ENCODE measurements around the gene HIF3A.

The HIF3A gene

DNA sequence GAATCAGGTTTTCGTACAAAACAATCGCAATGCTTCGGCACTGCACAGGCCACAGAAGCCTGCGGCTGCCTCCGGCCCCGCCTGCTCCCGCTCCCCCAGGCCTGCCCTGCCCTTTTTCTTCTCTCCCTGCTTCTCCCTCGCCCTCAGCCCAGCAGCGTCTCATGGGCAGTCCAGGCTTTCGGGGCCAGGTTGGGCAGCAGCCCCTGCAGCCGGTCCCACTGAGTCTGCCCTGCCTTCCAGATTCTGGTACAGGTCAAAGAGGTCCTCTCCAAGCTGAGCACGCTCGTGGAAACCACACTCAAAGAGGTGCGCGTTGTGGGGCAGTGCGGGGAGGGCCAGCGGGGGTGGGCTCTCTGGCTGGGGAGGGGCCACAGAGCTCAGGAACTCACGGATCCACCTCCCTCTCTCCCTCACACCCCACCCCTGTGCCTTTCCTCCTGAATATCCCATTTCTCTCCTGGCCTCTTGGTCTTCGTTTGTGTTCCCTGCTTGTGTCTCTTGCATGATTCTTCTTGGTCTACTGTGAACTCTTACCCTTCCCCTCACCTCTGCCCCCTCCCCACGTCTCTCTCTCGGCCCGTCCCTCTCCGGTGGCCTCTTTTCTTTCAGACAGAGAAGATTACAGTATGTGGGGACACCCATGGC lies 86.5 kb downstream of the HIF3A start:
- Histone ChIP-seq H3K27me3 (replicated peaks; ENCODE audit: control insufficient read depth, insufficient read depth, low read length) (no peaks in the 10 kb centered on the region), H3K4me3 (replicated peaks; ENCODE audit: low read depth, low read length) (no peak overlapping the region), H3K36me3 (ENCODE audit: control insufficient read depth, insufficient read depth, low read length) (peaks cover 40% of the 10 kb centered on the region)
- TF ChIP-seq, protein P1, sequence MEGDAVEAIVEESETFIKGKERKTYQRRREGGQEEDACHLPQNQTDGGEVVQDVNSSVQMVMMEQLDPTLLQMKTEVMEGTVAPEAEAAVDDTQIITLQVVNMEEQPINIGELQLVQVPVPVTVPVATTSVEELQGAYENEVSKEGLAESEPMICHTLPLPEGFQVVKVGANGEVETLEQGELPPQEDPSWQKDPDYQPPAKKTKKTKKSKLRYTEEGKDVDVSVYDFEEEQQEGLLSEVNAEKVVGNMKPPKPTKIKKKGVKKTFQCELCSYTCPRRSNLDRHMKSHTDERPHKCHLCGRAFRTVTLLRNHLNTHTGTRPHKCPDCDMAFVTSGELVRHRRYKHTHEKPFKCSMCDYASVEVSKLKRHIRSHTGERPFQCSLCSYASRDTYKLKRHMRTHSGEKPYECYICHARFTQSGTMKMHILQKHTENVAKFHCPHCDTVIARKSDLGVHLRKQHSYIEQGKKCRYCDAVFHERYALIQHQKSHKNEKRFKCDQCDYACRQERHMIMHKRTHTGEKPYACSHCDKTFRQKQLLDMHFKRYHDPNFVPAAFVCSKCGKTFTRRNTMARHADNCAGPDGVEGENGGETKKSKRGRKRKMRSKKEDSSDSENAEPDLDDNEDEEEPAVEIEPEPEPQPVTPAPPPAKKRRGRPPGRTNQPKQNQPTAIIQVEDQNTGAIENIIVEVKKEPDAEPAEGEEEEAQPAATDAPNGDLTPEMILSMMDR (IDR thresholded peaks at IDR 0.05; ENCODE audit: insufficient read depth, low read length, poor library complexity, severe bottlenecking), result no peak
- no peak for DNase-seq (ENCODE audit: extremely low read depth, insufficient read length)

DNA sequence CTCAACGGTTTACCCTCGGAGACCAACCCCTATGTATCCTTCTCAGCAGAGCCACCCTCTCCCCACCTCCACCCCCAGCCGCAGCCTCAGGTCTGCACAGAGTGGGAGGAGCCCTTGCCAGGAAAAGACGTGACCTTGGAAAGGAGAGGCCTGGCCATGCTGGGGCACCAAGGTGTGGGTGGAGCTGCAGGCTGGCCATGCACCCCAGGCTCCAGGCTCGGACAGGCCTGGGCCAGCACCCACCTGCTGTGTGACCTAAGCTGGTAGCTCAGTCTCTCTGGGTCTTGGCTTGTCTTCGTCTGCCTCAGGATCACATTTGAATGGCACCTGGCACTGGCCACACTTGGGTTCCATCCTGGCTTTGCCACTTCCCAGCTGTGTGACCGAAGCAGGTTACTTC lies 87.0 kb downstream of the HIF3A start:
- Histone ChIP-seq H3K4me3 (replicated peaks; ENCODE audit: low read depth, low read length) (no peak overlapping the region), H3K27me3 (replicated peaks; ENCODE audit: control insufficient read depth, insufficient read depth, low read length) (no peaks in the 10 kb centered on the region), H3K36me3 (ENCODE audit: control insufficient read depth, insufficient read depth, low read length) (peaks cover 41% of the 10 kb centered on the region)
- TF ChIP-seq, protein P1 (IDR thresholded peaks at IDR 0.05; ENCODE audit: insufficient read depth, low read length, poor library complexity, severe bottlenecking), result no peak
- no peak for DNase-seq (ENCODE audit: extremely low read depth, insufficient read length)

DNA sequence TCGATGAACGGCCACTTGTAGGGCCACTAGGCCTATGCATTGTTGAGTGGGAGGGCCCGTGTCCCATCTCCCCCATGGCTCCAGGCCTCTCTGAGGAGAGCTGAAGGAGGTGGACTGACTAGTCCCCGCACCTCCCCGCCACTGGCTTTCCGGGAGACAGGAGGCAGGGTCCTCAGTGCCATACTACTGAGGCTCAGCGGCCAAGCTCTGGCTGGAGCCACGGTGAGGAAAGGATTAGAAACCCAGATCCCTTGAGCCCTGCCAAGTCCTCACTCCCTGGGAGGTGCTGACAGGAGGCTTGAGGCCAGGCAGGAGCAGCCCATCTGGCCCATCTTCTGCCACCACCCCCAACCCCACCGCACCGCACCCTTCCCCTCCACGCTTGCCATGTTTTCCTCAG lies 87.6 kb downstream of the HIF3A start:
- no peak for DNase-seq (ENCODE audit: extremely low read depth, insufficient read length)
- Histone ChIP-seq H3K36me3 (ENCODE audit: control insufficient read depth, insufficient read depth, low read length) (peaks cover 41% of the 10 kb centered on the region), H3K4me3 (replicated peaks; ENCODE audit: low read depth, low read length) (no peak overlapping the region), H3K27me3 (replicated peaks; ENCODE audit: control insufficient read depth, insufficient read depth, low read length) (no peaks in the 10 kb centered on the region)
- TF ChIP-seq, protein P1 (IDR thresholded peaks at IDR 0.05; ENCODE audit: insufficient read depth, low read length, poor library complexity, severe bottlenecking), result no peak

DNA sequence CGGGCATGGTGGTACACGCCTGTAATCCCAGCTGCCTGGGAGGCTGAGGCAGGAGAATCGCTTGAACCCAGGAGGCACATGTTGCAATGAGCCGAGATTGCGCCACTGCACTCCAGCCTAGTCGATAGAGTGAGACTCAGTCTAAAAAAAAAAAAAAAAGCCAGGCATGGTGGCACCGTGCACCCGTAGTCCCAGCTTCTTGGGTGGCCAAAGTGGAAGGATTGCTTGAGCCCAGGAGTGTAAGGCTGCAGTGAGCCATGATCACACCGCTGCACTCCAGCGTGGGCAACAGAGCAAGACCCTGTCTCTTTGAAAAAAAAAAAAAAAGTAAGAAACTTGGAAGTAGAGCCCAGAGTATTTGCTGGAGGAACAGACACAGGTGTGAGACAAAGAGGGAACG lies 88.8 kb downstream of the HIF3A start:
- Histone ChIP-seq H3K36me3 (ENCODE audit: control insufficient read depth, insufficient read depth, low read length) (peaks cover 44% of the 10 kb centered on the region), H3K27me3 (replicated peaks; ENCODE audit: control insufficient read depth, insufficient read depth, low read length) (no peaks in the 10 kb centered on the region), H3K4me3 (replicated peaks; ENCODE audit: low read depth, low read length) (no peak overlapping the region)
- no peak for DNase-seq (ENCODE audit: extremely low read depth, insufficient read length)
- TF ChIP-seq, protein P1 (IDR thresholded peaks at IDR 0.05; ENCODE audit: insufficient read depth, low read length, poor library complexity, severe bottlenecking), result no peak

DNA sequence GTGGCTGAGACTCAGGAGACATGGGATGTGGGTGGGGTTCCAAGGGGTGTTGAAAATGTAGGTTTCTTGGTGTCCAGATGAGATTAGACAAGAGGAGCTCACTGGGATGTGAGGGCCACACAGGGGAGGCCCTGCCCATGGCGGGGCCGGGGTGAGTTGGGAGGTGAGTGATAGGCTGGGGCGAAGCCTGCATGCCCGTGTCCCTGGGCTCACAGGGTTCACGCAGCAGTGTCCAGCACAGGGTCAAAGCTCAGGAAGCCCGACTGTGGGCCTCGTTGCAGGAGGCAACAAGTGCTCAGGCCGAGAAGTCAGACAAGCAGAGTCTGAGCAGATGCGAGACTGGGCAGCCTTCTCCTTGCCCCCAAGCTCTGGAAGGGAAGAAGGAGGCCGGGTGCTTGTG lies 89.3 kb downstream of the HIF3A start:
- TF ChIP-seq, protein P1 (IDR thresholded peaks at IDR 0.05; ENCODE audit: insufficient read depth, low read length, poor library complexity, severe bottlenecking), result no peak
- Histone ChIP-seq H3K36me3 (ENCODE audit: control insufficient read depth, insufficient read depth, low read length) (peaks cover 44% of the 10 kb centered on the region), H3K4me3 (replicated peaks; ENCODE audit: low read depth, low read length) (no peak overlapping the region), H3K27me3 (replicated peaks; ENCODE audit: control insufficient read depth, insufficient read depth, low read length) (no peaks in the 10 kb centered on the region)
- no peak for DNase-seq (ENCODE audit: extremely low read depth, insufficient read length)

All from GM06990 (cell line).